Skeletal muscle satellite cell (primary cell): Measurements from ENCODE around the gene HYOU1.
"Not testable (repeated sequence)": the region's sequence is repeated elsewhere in the genome, so short reads cannot be mapped to it uniquely, and the experiment has no call there.

Experiments used
- H3K27me3 ChIP-seq: 2 replicates; pipeline ENCODE4 v1.7.0; 2013; ENCODE audit warnings: low read length; ENCODE audit not compliant: control insufficient read depth, insufficient read depth
- H3K36me3 ChIP-seq: 2 replicates; pipeline ENCODE4 v1.7.0; 2013; ENCODE audit warnings: mild to moderate bottlenecking, control low read depth, low read length; ENCODE audit not compliant: insufficient read depth
- H3K4me1 ChIP-seq: 2 replicates; pipeline ENCODE4 v1.7.0; 2013; ENCODE audit warnings: low read length; ENCODE audit not compliant: control insufficient read depth, insufficient read depth
- H3K4me2 ChIP-seq: 2 replicates; pipeline ENCODE4 v1.7.0; 2013; ENCODE audit warnings: mild to moderate bottlenecking, low read length
- H3K4me3 ChIP-seq: 2 replicates; pipeline ENCODE4 v1.7.0; 2013; ENCODE audit warnings: low read length
- H3K9ac ChIP-seq: 2 replicates; pipeline ENCODE4 v1.7.0; 2013; ENCODE audit warnings: mild to moderate bottlenecking, low read depth, low read length, moderate library complexity
- H3K9me3 ChIP-seq: replicated peaks from 2 replicates; pipeline ENCODE4 v1.7.0; 2013; ENCODE audit warnings: mild to moderate bottlenecking, control low read depth, low read length

HYOU1 gene

GRCh38 chr11:119034813-119035212, 22.2 kb downstream of the HYOU1 start:
- no peaks in the 10 kb centered on the region for H3K36me3 ChIP-seq
- no peaks in the 10 kb centered on the region for H3K9me3 ChIP-seq
- H3K9ac ChIP-seq = no peak overlapping the region

DNA sequence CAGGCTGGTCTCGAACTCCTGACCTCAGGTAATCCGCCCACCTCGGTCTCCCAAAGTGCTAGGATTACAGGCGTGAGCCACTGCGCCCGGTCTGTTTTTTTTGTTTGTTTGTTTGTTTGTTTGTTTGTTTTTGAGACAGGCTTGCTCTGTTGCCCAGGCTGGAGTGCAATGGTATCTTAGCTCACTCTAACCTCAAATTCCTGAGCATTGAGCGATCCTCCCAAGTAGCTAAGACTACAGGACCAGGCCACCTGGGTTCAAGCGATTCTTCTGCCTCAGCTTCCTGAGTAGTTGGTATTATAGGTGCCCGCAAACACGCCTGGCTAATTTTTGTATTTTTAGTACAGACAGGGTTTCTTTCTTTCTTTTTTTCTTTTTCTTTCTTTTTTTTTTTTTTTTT, 23.6 kb downstream of the HYOU1 start:
- H3K9ac ChIP-seq, H3K4me3 ChIP-seq, H3K9me3 ChIP-seq, H3K27me3 ChIP-seq, H3K4me2 ChIP-seq, H3K36me3 ChIP-seq: not testable (repeated sequence)
- H3K4me1 ChIP-seq = peaks cover 11% of the 10 kb centered on the region

More at GRCh38 chr11:119034813-119035212, 22.2 kb downstream of the HYOU1 start:
- peaks cover 5% of the 10 kb centered on the region for H3K4me1 ChIP-seq
- H3K4me3 ChIP-seq = no peak overlapping the region
- no peak overlapping the region for H3K4me2 ChIP-seq
- H3K27me3 ChIP-seq = no peaks in the 10 kb centered on the region

GRCh38 chr11:119031912-119032280, 25.1 kb downstream of the HYOU1 start:
- Histone ChIP-seq H3K36me3 (no peaks in the 10 kb centered on the region), H3K9ac (no peak overlapping the region), H3K4me3 (no peak overlapping the region), H3K9me3 (no peaks in the 10 kb centered on the region), H3K4me2 (no peak overlapping the region), H3K4me1 (peaks cover 11% of the 10 kb centered on the region), H3K27me3 (no peaks in the 10 kb centered on the region)

GRCh38 chr11:119030329-119031047, 26.5 kb downstream of the HYOU1 start, which contains the start of gene SLC37A4:
TSS of gene SLC37A4 (minus strand) at chr11:119030877.
- peak within 1 kb of the TSS; percentile 68 for H3K9ac ChIP-seq
- peak within 1 kb of the TSS; percentile 81 for H3K4me3 ChIP-seq
- H3K27me3 ChIP-seq = no peaks in the 10 kb centered on the region
- H3K9me3 ChIP-seq = no peaks in the 10 kb centered on the region
- peaks cover 1% of the 10 kb centered on the region for H3K36me3 ChIP-seq
- peaks cover 11% of the 10 kb centered on the region for H3K4me1 ChIP-seq
- peak within 1 kb of the TSS; percentile 96 for H3K4me2 ChIP-seq

- peak overlapping the region; percentile 81 for H3K4me3 ChIP-seq
- peak overlapping the region; percentile 96 for H3K4me2 ChIP-seq
- peaks cover 11% of the 10 kb centered on the region for H3K4me1 ChIP-seq
- H3K9ac ChIP-seq = peak overlapping the region; percentile 68
- H3K27me3 ChIP-seq = no peaks in the 10 kb centered on the region
- H3K9me3 ChIP-seq = no peaks in the 10 kb centered on the region
- H3K36me3 ChIP-seq = peaks cover 6% of the 10 kb centered on the region
Observed at GRCh38 chr11:119030029-119030328, 27.0 kb downstream of the HYOU1 start.

DNA sequence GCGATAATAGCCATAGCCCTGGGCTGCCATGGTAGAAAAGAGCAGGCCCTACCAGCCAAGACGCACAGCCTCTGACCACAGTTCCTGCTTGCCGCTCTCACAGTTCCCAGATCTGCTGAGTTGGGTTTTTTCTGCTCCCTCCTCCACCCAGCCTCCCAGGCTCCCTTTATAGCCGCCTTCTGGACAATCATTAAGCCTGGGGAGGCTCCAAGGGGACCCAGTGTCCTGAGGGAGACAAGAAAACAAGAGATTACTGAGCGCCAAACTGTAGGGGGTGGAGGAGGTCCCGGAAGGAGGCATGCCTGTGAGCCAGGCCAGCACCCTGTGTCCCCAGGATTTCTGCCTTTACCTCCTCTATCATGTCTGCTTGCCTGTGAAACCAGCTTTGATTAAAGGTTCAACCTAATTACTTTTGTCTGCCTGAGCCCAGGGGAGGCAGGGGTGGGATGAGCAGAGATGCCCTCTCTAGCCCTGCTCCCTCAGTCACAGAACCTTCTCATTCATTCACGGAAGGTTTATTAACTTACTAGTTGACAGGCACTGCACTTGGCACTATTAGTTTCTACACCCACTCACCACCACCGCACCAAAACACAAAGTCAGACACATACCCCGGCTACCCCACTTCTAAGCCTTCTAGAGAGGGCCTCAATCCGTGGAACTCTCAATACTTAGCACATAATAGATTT, 27.5 kb downstream of the HYOU1 start:
- no peaks in the 10 kb centered on the region for H3K27me3 ChIP-seq
- H3K4me1 ChIP-seq = peaks cover 11% of the 10 kb centered on the region
- peak overlapping the region; percentile 81 for H3K4me3 ChIP-seq
- peak overlapping the region; percentile 96 for H3K4me2 ChIP-seq
- H3K36me3 ChIP-seq = peaks cover 11% of the 10 kb centered on the region
- peak overlapping the region; percentile 68 for H3K9ac ChIP-seq
- no peaks in the 10 kb centered on the region for H3K9me3 ChIP-seq

DNA sequence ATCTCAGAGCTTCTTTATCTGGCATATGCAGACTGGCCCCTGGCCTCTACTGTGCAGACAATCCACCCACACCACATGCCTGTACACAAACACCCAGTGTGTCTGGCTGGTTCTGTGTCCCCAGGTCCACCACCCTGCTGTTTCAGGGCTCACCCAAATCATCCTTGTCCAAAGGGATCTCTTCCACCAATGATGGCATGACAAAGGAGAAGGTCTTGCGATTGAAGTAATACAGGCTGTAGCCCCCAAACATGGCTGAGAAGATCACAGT, 28.0 kb downstream of the HYOU1 start:
- no peaks in the 10 kb centered on the region for H3K27me3 ChIP-seq
- H3K9me3 ChIP-seq = no peaks in the 10 kb centered on the region
- no peak overlapping the region for H3K4me2 ChIP-seq
- H3K4me3 ChIP-seq = no peak overlapping the region
- H3K9ac ChIP-seq = no peak overlapping the region
- H3K36me3 ChIP-seq = peaks cover 16% of the 10 kb centered on the region
- peaks cover 11% of the 10 kb centered on the region for H3K4me1 ChIP-seq

- no peak overlapping the region for H3K4me3 ChIP-seq
- H3K27me3 ChIP-seq = no peaks in the 10 kb centered on the region
- H3K4me2 ChIP-seq = no peak overlapping the region
- H3K9me3 ChIP-seq = no peaks in the 10 kb centered on the region
- no peak overlapping the region for H3K9ac ChIP-seq
- peaks cover 13% of the 10 kb centered on the region for H3K4me1 ChIP-seq
- peaks cover 21% of the 10 kb centered on the region for H3K36me3 ChIP-seq
Observed at GRCh38 chr11:119028346-119029068, 28.5 kb downstream of the HYOU1 start.

- Histone ChIP-seq H3K9ac (no peak overlapping the region), H3K4me1 (peaks cover 13% of the 10 kb centered on the region), H3K27me3 (no peaks in the 10 kb centered on the region), H3K9me3 (no peaks in the 10 kb centered on the region), H3K4me2 (no peak overlapping the region), H3K36me3 (peaks cover 28% of the 10 kb centered on the region), H3K4me3 (no peak overlapping the region)
Observed at GRCh38 chr11:119027561-119028345, 29.3 kb downstream of the HYOU1 start.

- Histone ChIP-seq H3K9ac (no peak overlapping the region), H3K27me3 (no peaks in the 10 kb centered on the region), H3K4me1 (peaks cover 13% of the 10 kb centered on the region), H3K36me3 (peaks cover 28% of the 10 kb centered on the region), H3K4me3 (no peak overlapping the region), H3K9me3 (no peaks in the 10 kb centered on the region), H3K4me2 (no peak overlapping the region)
Observed at GRCh38 chr11:119026970-119027369, 30.0 kb downstream of the HYOU1 start.

DNA sequence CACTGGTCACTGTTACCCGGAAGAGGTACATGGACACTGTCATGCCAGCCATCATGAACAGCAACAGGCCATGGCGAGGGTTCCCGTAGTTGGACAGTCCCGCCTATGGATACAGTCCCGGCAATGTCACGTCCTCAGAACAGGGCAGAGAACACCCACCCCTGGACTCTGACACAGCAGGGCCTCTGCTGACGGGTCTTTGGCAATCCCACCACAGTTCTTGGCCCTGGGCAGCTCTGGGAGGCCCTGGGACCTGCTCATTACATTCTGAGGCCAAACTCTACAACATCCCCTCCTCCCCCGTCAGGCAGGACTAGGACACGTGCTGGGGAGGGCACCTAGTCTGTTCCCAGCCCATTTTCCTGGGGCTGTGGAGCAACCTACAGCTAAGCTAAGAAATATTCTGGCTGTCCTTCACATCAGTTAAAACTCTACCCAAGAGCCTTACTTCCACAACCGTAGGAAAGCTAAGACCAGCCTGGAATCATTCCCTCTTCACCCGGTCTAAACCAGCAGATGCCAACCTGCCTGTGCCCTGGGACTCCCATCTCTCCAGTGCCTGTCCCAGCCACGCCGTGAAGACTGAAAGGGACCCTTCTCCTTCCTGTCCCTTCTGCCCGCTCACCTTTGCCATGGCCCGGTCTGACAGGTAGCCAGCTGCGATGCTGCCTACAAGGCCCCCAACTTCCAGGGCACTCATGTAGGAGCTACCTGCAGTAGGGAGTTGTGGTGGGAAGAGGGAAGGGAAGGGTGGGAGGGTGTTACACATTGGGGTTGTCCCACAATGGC, 30.8 kb downstream of the HYOU1 start:
- H3K4me3 ChIP-seq = no peak overlapping the region
- peaks cover 13% of the 10 kb centered on the region for H3K4me1 ChIP-seq
- no peaks in the 10 kb centered on the region for H3K9me3 ChIP-seq
- no peak overlapping the region for H3K9ac ChIP-seq
- H3K36me3 ChIP-seq = peaks cover 33% of the 10 kb centered on the region
- no peak overlapping the region for H3K4me2 ChIP-seq
- no peaks in the 10 kb centered on the region for H3K27me3 ChIP-seq
